ENCODE results near the gene CATSPERD. TPM values are rescaled to one million over a fixed set of nuclear protein-coding genes. Genes with fewer than 3 reads are reported as not detected.

CATSPERD gene
- total and polyA plus RNA-seq, 4 donors, result not detected

GRCh38 chr19:5695649-5696195, 24.7 kb upstream of the CATSPERD start:
- WGBS, result 96% methylated on average over 28 of the region's 28 CpGs
- H3K4me3 ChIP-seq (ENCODE audit: low read depth in 1 of 3, low read length in 3 of 3), result no peak overlapping the region
- no peak for TF ChIP-seq YY1 (IDR thresholded peaks at IDR 0.05)
- TF ChIP-seq REST (IDR thresholded peaks at IDR 0.05), result no peak
- no peak for TF ChIP-seq CTCF (IDR thresholded peaks at IDR 0.05; ENCODE audit: low read depth, low read length, missing input control)
- no peak for TF ChIP-seq SP1 (IDR thresholded peaks at IDR 0.05)
- no peaks in the 10 kb centered on the region for H3K9me3 ChIP-seq (ENCODE audit: control insufficient read depth in 4 of 4, low read length in 3 of 4)
- H3K36me3 ChIP-seq (ENCODE audit: control insufficient read depth in 4 of 4, insufficient read depth in 3 of 4, low read depth in 1 of 4, low read length in 3 of 4), result peaks cover 17 to 69% (median 30%) of the 10 kb centered on the region in 4 donors
- no peak overlapping the region for H3K27ac ChIP-seq (ENCODE audit: low read depth in 1 of 2, low read length in 2 of 2)
- H3K9ac ChIP-seq (ENCODE audit: low read depth in 1 of 2, low read length in 2 of 2), result no peak overlapping the region
- H3K27me3 ChIP-seq (ENCODE audit: control insufficient read depth in 4 of 4, insufficient read depth in 4 of 4, low read length in 3 of 4), result no peaks in the 10 kb centered on the region
- DNase-seq (ENCODE audit: low spot score), result no peak
- H3K4me1 ChIP-seq (ENCODE audit: control insufficient read depth in 4 of 4, insufficient read depth in 4 of 4, low read length in 3 of 4), result peaks cover 6 to 17% (median 10%) of the 10 kb centered on the region in 4 donors

GRCh38 chr19:5696196-5697021, 24.0 kb upstream of the CATSPERD start:
- no peaks in the 10 kb centered on the region for H3K9me3 ChIP-seq (ENCODE audit: control insufficient read depth in 4 of 4, low read length in 3 of 4)
- 88% methylated on average over 42 of the region's 42 CpGs for WGBS
- peaks cover 6 to 10% (median 7%) of the 10 kb centered on the region in 4 donors for H3K4me1 ChIP-seq (ENCODE audit: control insufficient read depth in 4 of 4, insufficient read depth in 4 of 4, low read length in 3 of 4)
- H3K4me3 ChIP-seq (ENCODE audit: low read depth in 1 of 3, low read length in 3 of 3), result no peak overlapping the region
- H3K36me3 ChIP-seq (ENCODE audit: control insufficient read depth in 4 of 4, insufficient read depth in 3 of 4, low read depth in 1 of 4, low read length in 3 of 4), result peaks cover 19 to 71% (median 30%) of the 10 kb centered on the region in 4 donors
- DNase-seq (ENCODE audit: low spot score), result no peak
- H3K27me3 ChIP-seq (ENCODE audit: control insufficient read depth in 4 of 4, insufficient read depth in 4 of 4, low read length in 3 of 4), result no peaks in the 10 kb centered on the region
- H3K9ac ChIP-seq (ENCODE audit: low read depth in 1 of 2, low read length in 2 of 2), result no peak overlapping the region
- no peak overlapping the region for H3K27ac ChIP-seq (ENCODE audit: low read depth in 1 of 2, low read length in 2 of 2)
- no peak for TF ChIP-seq HNF4G (IDR thresholded peaks at IDR 0.05)
- TF ChIP-seq ZBTB33 (IDR thresholded peaks at IDR 0.05), result no peak
- TF ChIP-seq RAD21 (IDR thresholded peaks at IDR 0.05), result no peak
- TF ChIP-seq FOXA1 (IDR thresholded peaks at IDR 0.05), result no peak
- no peak for TF ChIP-seq NR2F2 (IDR thresholded peaks at IDR 0.05)
- no peak for TF ChIP-seq JUND (IDR thresholded peaks at IDR 0.05)
- TF ChIP-seq EGR1 (IDR thresholded peaks at IDR 0.05; ENCODE audit: low read depth in 2 of 2), result no peak
- TF ChIP-seq MAX (IDR thresholded peaks at IDR 0.05), result no peak
- no peak for TF ChIP-seq REST (IDR thresholded peaks at IDR 0.05)
- no peak for TF ChIP-seq TAF1 (conservative IDR thresholded peaks at IDR 0.05)
- TF ChIP-seq HNF4A (conservative IDR thresholded peaks at IDR 0.05), result no peak
- no peak for TF ChIP-seq CTCF (IDR thresholded peaks at IDR 0.05; ENCODE audit: low read depth, low read length, missing input control)
- TF ChIP-seq FOXA2 (IDR thresholded peaks at IDR 0.05), result no peak
- TF ChIP-seq RXRA (IDR thresholded peaks at IDR 0.05), result no peak
- TF ChIP-seq SP1 (IDR thresholded peaks at IDR 0.05), result no peak
- TF ChIP-seq ATF3 (IDR thresholded peaks at IDR 0.05), result no peak

All from liver (tissue), 9 donors.